ENCODE measurements around the gene TCF4. TPM values are rescaled to one million over a fixed set of nuclear protein-coding genes. Genes with fewer than 3 reads are reported as not detected.

The TCF4 gene
- total and polyA plus RNA-seq, 2 experiments from 2014 or later: 77.7 to 89.2 TPM

GRCh38 chr18:55566456-55566935 lies 21.5 kb downstream of the TCF4 start (continued):
- TF ChIP-seq ZNF462 (CRISPR knock-in tag; IDR thresholded peaks at IDR 0.05) (no peak), REST (IDR thresholded peaks at IDR 0.05; ENCODE audit: unreplicated experiment) (no peak), ZNF331 (CRISPR knock-in tag; IDR thresholded peaks at IDR 0.05; ENCODE audit: low read depth) (no peak), STAT1 (IDR thresholded peaks at IDR 0.05; ENCODE audit: unreplicated experiment) (no peak), POLR2AphosphoS5 (IDR thresholded peaks at IDR 0.05; ENCODE audit: low read depth) (no peak)

- no peak for ATAC-seq
- Histone ChIP-seq H3F3A (replicated peaks; ENCODE audit: low read depth) (no peaks in the 10 kb centered on the region), H3K27ac (ENCODE audit: low read depth) (no peak overlapping the region), H4K20me1 (replicated peaks; ENCODE audit: insufficient read depth) (no peaks in the 10 kb centered on the region), H2AFZ (no peak overlapping the region), H3K4me1 (ENCODE audit: insufficient read depth) (no peaks in the 10 kb centered on the region), H3K4me2 (no peak overlapping the region), H3K9me2 (ENCODE audit: insufficient read depth) (no peaks in the 10 kb centered on the region), H3K27me3 (ENCODE audit: insufficient read depth) (no peaks in the 10 kb centered on the region), H3K4me3 (no peak overlapping the region), H3K79me2 (replicated peaks; ENCODE audit: insufficient read depth) (peaks cover 93% of the 10 kb centered on the region), H3K36me3 (ENCODE audit: insufficient read depth) (no peaks in the 10 kb centered on the region)
- Mint-ChIP-seq H3K9me3 (no peaks in the 10 kb centered on the region), H3K36me3 (ENCODE audit: low read depth) (peaks cover 8% of the 10 kb centered on the region; the same call in 2 of the 3 replicates), H3K27me3 (ENCODE audit: insufficient read depth, low read depth, poor library complexity) (no peaks in the 10 kb centered on the region), H3K27ac (no peak overlapping the region), H3K4me1 (peaks cover 23% of the 10 kb centered on the region; the same call in 2 of the 3 replicates), H3K4me3 (no peak overlapping the region)
- DNase-seq (ENCODE audit: low spot score): no peak
- no peak for TF ChIP-seq EZH2 (IDR thresholded peaks at IDR 0.05; ENCODE audit: low read depth, unreplicated experiment)
- no peak for TF ChIP-seq JUNB (IDR thresholded peaks at IDR 0.05; ENCODE audit: unreplicated experiment)
- no peak for TF ChIP-seq ZNF331 (CRISPR knock-in tag; IDR thresholded peaks at IDR 0.05; ENCODE audit: low read depth)
- TF ChIP-seq STAT1 (IDR thresholded peaks at IDR 0.05; ENCODE audit: unreplicated experiment): no peak
- TF ChIP-seq ETS1 (IDR thresholded peaks at IDR 0.05): no peak
- TF ChIP-seq POLR2AphosphoS5 (IDR thresholded peaks at IDR 0.05; ENCODE audit: low read depth): no peak
- TF ChIP-seq CREB1 (CRISPR knock-in tag; IDR thresholded peaks at IDR 0.05; ENCODE audit: low read depth): no peak
- no peak for TF ChIP-seq NANOG (IDR thresholded peaks at IDR 0.05; ENCODE audit: borderline replicate concordance)
- TF ChIP-seq REST (IDR thresholded peaks at IDR 0.05; ENCODE audit: unreplicated experiment): no peak
Measured at GRCh38 chr18:55559739-55560138, 28.3 kb downstream of the TCF4 start.

Data from GM23338 (cell line).